ENCODE data around the gene TFF1.

The TFF1 gene

DNA sequence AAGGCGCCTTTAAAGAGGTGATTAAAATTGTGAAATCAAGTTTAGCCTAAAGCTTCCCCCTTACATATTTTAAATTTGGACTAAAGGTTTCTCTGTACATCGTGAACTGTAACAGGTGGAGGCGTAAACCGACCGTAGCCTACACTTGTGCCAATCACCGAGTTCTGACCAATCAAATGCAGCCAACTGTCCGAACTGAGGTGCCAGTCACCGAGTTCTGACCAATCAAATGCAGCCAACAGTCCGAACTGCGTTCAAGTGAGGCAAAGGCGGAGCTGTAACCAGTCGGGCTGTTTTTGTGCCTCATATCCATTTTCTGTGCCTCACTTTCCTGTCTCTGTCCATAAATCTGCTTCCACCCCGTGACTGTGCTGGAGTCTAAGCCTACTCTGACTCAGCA is 7.4 kb downstream of the TFF1 start:
- no peak for DNase-seq

DNA sequence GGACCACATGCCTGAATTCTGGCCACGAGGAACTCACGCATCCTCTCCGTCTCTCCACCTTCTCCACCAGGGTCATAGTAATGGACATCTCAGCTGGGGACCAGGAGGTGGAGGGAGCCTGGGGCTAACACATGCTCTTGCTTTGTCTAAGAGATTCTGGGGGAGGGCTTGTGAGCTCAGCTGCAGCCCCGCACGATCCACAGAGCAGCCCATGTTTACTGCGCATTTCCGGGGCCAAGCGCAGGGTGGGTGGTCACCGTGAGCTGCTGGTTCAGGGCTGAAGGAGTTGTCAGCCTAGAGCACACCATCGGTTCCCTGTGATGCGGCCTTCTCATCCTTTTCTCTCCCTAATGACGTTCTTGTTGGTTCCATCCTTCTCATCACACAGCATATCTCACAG is 8.1 kb downstream of the TFF1 start:
- no peak for DNase-seq

DNA sequence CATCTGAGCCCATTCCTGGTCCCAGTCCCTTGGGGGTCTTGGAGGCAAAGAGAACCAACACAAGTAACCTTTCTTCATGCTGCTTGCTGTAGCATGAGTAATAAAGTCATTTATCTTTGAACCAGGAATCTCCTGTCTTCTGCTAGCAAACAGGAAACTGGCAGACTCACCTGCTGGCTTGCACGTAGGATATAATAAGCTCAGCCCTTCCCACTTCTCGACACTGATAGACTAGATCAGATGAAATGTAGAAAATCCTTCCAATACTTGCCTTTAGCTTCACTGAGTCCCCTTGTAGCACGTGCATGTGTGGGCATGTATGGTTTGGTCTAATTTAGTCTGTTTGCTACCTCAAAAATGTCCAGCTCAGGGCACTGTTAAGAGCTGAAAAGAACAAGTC is 9.0 kb downstream of the TFF1 start:
- no peak for DNase-seq

DNA sequence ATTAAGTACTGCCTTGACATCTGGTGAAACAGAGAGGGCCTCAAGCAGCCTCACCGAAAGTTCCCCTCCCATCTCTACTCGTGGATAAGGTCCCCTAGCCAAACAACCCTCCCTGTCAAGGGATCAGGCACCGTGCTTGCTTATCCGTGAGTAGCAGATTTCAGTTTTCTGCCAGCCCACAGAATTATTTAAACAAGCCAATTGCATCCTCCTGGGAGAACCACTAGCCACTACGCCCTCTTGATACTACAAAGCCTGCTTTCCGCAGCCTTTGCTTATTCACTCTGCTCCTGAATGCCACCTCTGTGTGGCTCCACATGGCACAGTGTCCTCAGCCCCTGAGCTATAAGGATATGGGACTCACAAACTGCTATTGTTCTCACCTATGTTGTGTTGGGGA is 9.7 kb downstream of the TFF1 start:
- no peak for DNase-seq

DNA sequence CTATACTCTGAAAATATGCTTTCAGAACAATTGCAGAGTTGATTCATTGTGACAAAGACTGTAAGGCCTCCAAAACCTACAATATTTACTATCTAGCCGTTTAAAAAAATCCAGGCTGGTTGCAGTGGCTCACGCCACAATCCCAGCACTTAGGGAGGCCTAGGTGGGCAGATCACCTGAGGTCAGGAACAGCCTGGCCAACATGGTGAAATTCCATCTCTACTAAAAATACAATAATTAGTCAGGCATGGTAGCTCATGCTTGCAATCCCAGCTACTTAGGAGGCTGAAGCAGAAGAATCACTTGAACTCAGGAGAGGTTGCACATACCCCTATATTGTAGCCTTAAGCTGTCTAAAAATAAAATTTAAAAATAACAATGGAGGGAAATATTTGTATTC is 10.3 kb downstream of the TFF1 start:
- DNase-seq = no peak

DNA sequence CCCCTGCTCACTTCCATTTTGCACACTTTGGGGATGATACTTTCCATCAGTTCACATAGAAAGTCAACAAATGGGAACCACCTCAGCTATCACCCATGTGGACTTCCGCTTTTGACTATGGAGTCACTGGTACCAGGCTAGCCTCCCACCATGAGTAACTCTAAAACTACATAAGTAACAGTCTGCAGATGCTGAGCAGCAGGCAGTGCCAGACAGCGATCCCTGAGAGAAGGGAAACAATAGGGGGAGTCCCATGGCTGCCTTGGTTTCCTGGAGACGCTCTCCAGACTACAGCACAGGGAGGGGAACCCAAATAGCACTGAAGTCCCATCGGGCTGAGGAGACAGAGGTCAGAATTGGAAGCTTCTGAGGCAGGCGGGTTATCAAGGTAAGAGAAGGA is 12.7 kb downstream of the TFF1 start:
- DNase-seq = no peak

DNA sequence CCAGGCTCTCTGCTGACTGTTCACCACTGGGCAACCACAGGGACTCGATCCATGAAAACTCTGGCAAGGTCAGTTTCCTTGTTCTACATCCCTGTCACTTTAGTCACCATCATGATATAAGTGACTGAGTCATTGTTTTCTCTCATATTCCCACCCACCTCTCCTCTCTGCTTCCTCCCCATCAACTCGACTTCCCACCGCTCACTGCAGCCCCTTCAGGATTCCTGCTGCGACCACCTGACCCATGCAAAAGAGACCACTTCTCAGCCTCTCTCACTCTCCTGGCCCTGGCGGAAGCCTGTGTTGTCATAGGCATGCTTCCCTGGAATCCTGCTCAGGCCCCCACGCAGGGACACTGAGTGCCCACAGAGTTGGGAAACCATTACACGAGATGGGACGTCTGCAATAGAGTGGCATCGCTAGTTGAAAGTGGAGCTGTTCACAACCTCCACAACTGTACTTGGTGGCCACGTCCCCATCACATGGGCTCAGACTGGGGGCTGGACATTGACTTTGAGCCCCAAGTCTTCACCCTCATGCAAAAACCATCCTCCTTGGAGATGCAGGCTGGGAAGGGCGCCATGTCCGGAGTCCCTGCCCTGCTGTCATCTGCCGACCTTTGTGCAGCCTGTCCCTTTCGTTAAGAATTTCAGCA is 13.8 kb downstream of the TFF1 start:
- no peak for DNase-seq

DNA sequence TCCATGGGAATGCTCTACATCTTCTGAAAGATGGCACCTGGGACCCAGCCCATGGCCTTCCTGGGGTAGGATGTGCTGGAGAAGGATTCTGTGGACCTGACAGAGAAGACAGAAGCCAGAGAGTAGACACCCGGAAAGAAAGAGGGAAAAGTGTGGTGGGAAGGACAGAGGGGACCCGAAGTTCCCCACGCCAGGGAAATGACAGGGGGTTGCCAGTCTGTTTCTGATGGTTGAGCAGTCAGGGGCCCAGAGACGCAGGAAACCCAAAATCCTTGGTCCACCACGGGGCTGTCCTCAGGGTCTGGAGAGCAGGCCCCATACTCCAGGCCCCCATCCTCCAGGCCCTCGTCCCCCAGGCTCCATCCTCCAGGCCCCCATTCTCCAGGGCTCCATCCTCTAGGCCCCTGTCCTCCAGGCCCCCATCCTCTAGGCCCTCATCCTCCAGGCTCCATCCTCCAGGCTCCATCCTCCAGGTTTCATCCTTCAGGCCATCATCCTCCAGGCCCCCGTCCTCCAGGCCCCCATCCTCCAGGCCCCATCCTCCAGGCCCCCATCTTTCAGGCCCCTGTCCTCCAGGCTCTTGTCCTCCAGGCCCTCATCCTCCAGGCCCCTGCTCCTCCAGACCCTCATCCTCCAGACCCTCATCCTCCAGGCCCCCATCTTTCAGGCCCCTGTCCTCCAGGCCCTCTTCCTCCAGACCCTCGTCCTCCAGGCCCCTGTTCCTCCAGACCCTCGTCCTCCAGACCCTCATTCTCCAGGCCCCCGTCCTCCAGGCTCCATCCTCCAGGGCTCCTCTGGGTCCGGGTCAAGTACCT is 14.5 kb downstream of the TFF1 start:
- no peak for DNase-seq

DNA sequence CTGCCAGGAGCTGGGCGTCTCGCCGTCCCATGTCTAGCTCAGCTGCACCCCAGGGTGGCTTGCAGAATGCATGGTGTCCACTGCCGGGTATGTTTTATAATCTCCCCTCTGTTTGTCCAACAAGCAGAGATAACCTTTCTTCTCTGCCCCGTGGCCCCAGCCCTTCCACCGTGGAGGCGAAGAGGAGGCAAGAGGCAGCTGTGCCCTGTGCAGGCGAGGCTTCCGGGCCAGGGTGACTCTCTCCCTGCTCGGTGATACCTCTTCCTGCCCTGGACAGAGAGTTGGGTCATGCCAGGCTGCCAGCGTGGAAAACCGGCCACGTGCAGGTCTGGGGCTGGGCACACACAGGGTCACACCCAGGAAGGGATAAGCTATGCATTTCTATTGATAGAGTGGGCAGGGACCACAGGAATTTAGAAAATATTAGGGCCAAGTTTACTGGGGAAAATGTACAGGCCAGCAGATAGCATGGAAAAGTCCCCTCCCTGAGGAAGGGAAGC is 15.4 kb downstream of the TFF1 start, which contains the start of gene TFF2:
Gene TFF2, minus strand, starts transcription at position 68 of the 500 bp plus-strand sequence. Its CDS starts 37 bp downstream, at position 31.
- DNase-seq = no peak

DNA sequence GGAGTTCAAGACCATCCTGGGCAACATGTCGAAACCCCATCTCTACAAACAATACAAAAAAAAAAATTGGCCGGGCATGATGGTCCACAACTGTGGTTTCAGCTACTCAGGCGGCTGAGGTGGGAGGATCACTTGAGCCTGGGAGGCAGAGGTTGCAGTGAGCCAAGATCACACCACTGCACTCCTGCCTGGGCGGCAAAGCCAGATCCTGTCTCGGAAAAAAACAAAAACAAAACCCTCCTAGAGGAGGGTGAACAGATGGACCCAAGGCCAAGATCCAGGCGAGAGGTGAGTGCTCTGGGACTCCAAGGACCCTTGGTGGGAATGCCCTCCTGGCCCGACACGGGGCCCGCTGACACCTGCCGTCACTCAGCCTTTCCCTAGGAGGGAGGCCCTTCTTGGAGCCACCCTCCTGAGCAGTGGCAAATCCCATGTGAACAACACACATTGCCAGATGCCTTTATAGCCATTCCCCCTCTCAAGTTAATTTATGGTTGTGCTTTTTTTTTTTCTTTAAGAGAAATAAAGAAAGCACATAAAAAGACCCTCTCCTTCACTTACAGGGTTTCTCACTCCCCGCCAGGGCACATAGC is 15.9 kb downstream of the TFF1 start:
- DNase-seq = no peak

DNA sequence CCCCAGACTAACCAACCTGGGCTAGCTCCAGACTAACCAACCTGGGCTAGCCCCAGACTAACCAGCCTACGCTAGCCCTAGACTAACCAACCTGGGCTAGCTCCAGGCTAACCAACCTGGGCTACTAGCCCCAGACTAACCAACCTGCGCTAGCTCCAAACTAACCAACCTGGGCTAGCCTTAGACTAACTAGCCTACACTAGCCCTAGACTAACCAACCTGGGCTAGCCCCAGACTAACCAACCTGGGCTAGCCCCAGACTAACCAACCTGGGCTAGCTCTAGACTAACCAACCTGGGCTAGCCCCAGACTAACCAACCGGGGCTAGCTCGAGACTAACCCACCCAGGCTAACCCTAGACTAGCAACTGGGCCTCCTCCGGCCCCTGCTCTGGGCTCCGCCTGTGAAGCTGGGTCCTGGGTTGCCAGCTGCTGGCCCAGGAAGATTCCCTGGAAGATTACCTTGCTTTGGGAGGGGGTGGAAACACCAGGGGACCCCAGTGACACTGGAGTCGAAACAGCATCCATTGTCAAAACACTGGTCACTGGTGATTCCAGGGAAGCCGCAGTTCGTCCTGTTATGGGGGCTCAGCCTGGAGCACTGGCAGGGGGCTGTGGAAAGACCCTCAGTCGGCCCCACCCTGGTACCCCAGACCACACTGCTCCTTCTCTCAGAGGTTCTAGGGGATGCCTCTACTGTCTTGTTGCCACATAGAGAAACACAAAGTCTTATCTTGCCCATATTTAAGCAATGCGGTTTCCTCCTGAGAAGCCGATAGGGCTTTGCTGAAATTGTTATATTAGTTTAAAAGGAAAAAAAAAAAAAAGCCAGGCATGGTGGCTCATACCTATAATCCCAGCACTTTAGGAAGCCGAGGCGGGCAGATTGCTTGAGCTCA is 16.7 kb downstream of the TFF1 start:
- DNase-seq = no peak

DNA sequence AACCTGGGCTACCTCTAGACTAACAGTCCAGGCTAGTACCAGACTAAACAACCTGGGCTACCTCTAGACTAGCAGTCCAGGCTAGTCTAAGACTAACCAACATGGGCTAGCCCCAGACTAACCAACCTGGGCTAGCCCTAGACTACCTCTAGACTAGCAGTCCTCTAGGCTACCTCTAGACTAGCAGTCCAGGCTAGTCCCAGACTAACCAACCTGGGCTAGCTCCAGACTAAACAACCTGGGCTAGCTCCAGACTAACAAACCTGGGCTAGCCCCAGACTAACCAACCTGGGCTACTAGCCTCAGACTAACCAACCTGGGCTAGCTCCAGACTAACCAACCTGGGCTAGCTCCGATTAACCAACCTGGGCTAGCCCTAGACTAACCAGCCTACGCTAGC is 17.6 kb downstream of the TFF1 start:
- DNase-seq = no peak

DNA sequence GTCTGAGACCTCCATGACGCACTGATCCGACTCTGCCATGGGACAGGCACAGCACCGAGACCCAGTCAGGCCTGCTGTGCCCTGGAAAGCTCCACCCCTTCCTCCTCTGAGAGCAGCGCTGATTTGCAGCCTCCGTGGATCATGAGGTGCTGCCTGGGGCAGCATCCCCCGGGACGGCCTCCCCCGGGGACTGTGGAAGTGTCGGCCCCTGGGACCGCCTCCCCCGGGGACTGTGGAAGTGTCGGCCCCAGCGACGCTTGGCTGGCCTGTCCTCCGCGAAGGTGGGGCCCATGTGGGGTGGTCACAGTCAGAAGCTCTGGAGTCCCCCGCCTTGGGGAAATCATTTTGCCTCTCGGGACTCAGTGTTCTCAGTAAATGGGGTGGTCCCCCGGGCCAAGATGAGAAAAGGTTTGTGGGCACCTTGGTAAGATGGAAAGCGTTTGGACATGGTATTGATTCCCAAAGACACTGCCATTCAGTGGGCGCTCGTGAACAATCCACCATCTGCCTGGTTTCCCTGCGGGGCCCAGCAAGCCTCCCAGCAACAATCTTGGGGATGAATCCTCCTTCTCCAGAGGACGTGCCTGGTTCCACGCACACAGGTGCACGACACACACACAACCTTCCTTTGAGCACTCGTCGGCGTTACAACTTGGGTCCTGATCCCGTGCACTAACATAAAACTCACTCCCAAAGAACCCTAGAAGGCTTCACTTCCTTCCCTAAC is 18.6 kb downstream of the TFF1 start:
- DNase-seq = no peak

DNA sequence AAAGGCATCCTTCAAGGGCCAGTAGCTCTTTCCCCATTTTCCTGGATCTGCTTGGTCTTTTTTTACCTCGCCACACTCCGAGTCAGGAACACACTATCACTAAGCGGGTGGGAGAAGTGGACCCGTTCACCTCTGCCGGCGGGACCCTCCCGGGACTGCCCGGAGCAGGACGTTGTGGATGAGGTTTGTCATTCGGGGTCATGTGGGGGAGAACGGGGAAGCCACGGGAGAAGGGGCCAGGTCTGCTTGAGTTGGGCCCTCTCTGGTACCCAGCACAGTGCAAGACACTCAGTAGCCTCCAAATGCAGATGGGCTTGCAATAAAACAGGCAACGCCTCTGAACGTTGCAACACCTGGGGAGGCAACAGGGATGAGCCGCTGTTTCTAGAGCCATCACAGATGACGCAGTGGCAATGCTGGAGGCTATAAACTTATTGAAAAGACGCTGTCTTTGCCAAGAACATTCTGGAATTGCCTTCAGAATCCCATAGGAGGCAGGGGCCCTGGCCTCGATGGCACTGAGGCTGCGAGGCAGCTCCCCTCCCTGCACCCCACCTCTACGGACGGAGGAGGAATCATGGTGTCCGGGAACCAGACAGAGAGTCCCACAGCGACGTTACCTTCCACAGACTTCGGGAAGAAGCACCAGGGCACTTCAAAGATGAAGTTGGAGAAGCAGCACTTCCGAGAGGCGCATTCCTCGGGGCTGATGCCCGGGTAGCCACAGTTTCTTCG is 19.3 kb downstream of the TFF1 start:
- DNase-seq = no peak

DNA sequence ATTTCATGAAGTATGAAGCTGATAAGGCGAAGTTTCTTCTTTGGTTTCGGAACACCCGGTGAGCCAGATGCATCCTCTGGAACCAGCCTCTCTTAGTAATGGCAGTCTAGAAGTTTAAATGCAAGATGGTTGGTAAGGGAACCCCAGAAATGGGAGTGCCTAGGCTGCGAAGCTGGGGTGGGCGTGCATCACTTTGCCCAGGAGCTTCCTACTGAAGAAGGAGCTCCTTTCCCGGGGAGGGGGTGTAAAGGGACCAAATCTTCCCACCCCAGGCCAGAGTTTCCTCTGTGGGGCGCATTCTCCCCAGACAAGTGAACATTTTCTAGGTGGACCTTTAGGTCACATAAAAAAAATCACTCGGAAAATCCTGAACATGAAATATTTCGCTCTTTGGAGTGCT is 19.9 kb downstream of the TFF1 start:
- DNase-seq = no peak

DNA sequence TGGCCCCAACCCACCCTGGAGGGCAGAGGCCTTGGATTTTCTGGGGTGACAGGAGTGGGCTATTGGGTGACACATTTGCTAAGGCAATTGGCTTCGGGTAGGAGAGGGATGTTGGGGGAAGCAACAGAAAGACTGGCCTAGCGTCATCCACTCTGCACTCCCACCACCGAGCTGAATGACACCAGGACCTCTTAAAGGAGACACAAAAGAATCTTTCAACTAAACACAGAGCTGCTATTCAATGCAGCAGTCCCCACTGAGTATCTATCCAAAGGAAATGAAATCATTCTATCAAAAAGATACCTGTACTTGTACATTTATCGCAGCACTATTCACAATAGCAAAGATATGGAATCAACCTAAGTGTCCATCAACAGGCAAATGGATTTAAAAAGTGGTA is 21.7 kb downstream of the TFF1 start:
- DNase-seq = no peak

DNA sequence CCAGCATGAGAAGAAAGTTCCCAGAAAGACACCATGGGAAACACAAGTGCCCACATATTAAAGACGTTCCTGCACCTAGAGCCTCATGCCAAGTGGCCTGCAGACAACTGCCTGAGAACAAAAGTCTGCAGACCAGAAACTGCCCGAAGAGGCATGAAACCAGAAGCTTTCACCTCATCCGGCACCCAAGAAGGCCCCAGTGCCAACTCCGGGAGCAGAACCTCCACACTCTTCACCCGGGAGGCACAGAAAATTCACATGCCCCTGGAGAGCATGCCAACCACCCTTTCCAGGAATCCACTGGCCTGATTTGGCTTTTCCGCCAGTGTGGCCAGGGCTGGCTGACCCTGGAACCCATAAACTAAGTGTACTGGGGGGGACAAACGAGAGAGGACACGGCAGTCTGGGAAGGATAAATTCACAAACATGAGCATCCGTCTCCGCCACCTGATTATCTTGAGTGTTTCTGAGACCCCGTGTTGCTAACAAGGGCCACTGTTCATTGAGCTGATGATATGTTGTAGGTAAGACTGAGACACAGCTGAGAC is 22.3 kb downstream of the TFF1 start:
- no peak for DNase-seq

DNA sequence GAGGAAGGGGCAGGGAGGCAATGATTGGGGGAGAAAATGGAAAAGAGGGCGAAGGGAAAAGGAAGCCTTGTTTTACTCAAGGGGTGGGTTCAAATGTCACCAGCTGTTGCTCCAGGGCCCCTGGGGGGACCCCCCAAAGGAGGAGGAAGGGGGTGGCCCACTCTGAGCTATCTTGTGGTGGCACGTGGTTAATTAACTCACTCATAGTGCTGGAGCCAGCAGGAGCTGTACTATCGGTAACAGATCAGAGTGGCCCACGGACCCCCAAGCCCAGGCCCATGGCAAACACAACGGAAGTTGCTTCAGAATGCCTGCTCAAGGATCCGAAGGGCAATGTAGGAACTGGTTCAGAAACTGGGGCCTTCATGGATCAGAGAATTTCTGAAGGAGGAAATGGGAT is 22.8 kb downstream of the TFF1 start:
- no peak for DNase-seq

DNA sequence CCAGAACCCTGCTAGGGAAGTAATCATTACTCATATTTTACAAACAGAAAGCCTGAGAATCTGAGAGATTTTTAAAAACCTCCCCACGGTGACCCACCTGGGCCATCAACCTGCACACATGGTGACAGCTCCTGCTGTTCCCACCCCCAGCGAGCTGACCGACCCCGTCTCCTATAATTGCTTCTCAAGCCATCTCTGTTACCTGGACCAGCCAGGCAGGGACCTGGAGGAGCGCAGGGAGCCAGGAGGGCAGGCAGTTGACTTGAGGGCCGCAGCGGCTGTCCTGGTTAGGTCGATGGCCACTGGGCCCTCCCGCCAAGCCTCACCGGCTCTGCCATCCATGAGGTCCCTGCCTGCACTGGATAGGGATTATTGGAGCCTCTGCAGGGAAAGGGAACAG is 23.2 kb downstream of the TFF1 start:
- no peak for DNase-seq

DNA sequence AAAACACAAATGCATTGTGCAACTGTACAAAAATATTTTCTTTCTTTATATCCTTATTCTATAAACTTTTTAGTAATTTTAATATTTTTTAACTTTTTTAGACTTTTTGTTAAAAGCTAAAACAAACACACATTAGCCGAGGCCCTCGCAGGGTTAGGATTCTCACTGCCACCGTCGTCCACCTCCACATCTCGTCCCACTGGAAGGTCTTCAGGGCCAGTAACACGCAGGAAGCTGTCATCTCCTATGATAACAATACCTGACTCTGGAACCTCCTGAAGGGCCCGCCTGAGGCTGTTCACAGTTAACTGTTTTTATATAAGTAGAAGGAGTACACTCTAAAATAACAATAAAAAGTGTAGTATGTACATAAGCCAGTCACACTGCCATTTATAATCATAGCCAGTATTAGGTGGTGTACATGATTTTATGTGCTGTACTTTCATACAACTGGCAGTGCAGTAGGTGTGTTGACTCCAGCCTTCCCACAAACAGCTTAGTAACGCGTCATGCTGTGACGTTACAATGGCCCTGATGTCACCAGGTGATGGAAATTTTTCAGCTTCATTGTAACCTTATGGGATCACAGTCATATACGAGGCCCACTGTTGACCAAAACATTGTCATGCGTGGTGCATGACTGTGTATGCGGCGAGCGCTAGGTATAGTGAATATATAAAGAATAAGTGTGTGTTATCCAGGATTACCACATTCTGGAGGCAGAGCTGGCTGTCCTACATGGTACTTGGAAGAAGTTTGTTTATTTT is 24.4 kb downstream of the TFF1 start:
- DNase-seq = no peak
